GM10847 (cell line): ENCODE results near the gene FBN3.

ENCODE experiments used
- POLR2A ChIP-seq: IDR thresholded peaks from 2 replicates; pipeline ENCODE4 v1.6.1; 2011; ENCODE audit not compliant: insufficient read length; ENCODE audit errors: extremely low read depth

FBN3 gene

DNA sequence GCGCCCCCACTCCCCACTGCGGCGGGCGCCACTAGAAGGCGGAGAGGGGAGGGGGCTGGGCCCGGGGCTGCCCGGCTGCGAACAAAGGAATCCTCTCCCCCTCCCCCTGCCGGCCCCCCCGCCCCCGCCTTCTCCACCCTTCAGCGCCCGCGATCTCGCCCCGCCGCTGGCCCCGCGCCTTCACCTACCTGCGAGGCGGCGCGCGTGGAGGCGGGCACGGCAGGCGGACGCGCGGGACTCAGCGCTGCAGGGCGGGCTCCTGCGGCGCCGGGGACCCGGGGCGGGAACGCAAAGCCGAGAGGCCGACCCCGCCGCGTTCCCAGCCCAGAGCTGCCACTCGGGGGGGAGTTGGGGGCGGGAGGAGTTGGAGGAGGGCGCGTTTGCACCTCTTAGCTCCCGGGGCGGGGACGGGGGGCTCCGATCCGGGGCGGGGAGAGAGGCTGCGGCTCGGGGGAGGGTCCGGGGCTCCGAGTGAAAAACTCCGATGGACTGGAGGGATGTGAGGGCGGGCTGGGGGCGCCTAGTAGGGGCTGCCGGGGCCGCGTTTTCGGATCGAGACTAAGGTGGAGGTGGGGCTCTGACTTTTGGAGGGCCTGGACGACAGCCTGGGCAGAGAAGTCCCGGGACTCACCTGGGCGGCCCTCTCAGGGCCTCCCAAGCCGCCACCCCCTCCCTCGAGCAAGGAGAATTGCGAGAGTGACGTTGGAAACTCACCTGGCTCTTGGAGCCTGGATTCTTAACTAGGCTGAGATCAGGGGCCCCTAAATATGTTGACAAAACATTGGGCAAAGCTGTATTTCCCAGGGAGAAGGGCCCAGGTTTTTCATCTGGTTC lies at the start of gene FBN3:
Gene FBN3, minus strand, starts transcription at position 332 of the 834 bp plus-strand sequence. CDS start 2,112 bp downstream, outside the sequence.
- no peak for TF ChIP-seq POLR2A

DNA sequence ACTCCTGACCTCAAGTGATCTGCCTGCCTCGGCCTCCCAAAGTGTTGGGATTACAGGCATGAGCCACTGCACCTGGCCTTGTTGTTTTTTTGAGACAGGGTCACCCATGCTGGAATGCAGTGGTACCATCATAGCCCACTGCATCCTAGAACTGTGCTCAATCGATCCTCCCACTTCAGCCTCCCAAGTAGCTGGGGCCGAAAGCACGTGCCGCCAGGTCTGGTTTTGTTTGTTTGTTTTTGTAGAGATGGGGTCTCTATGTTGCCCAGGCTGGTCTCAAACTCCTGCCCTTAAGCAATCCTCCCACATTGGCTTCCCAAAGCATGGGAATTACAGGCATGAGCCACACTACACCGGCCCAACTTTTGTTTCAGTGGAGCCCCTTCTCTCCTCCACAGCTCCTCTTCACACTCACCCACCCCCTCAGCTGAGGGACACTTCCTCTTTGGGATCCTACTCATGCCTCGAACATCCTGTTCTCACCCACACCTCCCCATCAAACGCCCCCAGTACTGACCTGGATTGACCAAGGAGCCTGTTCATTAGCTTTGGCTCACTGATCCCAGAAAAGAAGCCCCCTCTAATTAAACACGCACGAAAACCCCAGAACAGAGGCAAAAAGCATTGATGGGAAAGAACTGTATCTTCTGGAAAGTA lies 47.0 kb upstream of the FBN3 start:
- TF ChIP-seq POLR2A: no peak

DNA sequence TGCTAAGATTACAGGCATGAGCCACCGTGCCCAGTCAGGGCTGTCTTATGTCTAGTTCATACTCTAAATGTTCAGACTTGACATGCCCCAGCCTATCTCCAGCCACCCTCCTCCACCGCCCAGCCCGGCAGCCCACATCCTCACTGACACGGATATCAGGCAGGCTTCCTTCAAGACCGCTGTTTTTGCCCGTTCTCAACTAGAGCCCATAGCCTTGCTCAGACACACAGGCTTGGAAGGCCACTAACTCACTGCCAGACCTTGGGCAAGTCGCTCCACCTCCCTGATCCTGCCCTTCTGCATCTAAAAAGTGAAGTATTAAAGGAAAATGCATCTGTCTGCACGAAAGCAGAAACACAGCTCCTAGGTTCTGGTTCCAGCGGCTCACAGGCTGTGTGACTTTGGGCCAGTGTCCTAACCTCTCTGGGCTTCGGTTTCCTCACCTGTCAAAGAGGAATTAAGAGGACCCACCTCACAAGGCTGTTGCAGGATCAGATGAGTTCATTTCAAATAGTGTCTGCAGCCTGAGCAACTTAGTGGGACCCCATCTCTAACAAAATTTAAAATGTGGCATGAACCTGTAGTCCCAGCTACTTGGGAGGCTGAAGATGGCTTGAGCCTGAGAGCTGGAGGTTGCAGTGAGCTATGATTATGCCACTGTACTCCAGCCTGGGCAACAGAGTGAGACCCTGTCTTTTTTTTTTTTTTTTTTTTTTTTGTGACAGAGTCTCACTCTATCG lies 45.3 kb upstream of the FBN3 start:
- TF ChIP-seq POLR2A: no peak

DNA sequence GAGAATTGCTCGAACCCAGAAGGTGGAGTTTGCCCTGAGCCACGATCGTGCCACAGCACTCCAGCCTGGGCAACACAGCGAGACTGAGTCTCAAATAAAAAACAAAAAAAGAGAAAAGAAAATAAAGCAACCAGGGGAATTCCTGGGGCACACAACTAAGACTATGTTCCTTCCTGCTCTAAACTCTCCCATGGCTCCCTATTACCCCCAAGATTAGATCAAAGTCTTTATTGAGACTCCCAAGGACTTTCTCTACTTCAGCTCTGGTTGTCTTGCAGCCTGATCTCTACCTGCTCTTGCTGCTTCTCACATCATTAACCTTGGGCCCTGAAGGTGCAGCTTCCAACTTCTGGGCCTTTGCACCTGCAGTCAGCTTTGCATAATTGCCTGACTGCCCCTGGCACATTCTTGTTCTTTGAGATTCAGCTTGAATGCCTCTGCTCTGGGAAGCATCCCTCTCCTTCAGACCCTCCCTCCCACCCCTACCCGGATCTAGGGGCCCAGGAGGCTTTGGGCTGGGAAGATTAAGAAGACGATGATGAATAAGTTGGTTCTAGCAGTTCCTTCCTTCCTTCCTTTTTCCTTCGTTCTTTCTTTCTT lies 42.9 kb upstream of the FBN3 start:
- TF ChIP-seq POLR2A: no peak

DNA sequence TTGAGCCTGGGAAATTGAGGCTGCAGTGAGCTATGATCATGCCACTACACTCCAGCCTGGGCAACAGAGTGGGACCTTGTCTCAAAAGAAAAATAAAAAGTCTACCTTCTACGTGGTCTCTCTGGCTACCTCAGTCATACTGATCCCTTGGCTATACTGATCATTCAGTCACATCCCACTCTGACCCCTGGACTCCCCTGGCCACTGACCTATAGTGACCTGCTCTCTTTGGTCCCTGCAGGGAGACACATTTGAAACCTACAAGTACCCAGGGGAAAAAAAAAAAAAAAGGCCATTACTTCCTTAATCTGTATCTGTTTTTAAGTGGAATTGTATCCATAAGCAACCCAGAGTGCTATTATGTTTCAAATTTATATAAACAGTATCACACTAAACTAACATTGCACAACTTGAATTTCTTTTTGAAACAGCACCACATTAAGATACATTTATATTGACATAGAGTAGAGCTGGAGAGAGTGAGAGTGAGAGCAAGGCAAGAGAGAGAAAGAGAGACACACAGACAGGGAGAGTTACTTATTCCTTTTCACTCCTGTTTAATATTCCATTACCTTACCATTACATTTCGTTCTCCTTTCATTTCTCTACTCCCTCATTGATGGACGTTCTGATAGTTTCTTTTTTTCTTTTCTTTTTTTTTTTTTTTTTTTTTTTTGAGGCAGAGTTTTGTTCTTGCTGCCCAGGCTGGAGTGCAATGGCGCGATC lies 36.1 kb upstream of the FBN3 start:
- TF ChIP-seq POLR2A: no peak

DNA sequence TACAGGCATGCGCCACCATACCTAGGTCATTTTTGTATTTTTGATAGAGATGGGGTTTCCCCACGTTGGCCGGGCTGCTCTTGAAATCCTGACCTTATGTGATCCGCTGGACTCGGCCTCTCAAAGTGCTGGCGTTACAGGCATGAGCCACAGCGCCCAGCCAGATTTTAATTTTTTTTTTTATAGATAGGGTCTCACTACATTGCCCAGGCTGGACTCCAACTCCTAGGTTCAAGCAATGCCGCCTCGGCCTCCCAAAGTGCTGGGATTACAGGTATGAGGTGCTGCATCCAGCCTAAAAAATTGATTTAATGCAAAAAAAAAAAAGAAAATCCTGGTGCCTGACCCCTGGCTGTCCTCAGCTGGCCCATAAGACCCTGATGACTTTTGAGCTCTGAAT lies 34.9 kb upstream of the FBN3 start:
- no peak for TF ChIP-seq POLR2A

DNA sequence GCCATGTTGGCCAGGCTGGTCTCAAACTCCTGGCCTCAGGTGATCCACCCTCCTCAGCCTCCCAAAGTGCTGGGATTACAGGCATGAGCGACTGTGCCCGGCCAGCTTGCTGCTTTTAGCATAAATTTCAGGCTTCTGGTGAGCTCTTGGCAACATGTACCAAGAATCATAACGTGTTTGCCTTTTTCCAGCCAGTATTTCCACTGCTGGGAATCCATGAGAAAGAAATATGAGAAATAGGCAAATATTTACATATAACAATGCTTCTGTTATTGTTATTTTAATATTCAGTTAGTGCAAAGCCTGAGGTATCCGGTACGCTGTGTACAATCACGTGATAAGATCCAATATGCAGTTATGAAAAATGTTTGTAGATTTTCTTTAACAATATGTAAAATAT lies 30.6 kb upstream of the FBN3 start:
- TF ChIP-seq POLR2A: no peak

DNA sequence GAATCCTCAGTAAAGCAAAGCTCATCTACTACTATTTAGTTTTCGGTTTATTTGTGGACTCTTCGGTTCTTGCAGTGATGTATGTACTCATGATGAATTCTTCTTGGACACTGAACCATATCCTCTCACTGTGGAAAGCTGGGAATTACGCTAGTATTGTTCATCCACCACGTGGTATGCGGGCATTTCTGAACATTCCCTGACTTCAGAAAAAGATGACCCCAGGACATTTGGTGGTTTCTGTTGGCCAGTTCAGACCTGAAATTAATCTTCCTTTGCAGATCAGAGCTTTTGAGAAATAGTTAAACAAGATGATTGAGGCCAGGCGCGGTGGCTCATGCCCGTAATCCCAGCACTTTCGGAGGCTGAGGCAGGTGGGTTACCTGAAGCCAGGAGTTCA lies 25.3 kb upstream of the FBN3 start:
- no peak for TF ChIP-seq POLR2A

DNA sequence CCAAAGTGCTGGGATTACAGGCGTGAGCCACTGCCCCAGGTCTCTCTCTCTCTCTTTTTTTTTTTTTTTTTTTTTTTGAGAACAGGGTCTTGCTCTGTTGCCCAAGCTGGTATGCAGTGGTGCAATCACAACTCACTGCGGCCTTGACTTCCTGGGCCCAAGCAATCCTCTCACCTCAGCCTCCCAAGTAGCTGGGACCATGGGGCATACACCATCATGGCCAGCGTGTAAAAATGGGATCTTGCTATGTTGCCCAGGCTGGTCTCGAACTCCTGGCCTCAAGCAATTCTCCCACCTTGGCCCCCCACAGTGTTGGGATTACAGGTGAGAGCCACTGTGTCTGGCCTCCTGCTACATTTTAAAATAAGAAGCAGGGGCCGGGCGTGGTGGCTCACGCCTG lies 19.1 kb upstream of the FBN3 start:
- TF ChIP-seq POLR2A: no peak

DNA sequence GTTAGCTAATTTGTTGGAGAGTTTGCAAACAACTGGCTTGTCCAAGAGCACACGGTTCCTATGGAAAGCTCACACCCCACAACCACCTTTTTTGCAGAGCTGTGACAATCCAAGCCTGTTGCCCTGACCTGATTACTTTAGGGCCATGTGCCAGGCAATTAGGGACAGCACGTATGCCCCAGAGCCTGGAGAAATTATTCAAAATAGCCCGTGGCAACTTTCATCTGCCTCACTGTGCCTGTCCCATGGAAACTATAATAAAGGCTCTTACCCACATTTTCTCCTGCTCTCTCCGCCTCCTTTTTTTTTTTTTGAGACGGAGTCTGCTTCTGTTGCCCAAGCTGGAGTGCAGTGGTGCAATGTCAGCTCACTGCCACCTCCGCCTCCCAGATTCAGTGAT lies 18.6 kb upstream of the FBN3 start:
- TF ChIP-seq POLR2A: no peak

DNA sequence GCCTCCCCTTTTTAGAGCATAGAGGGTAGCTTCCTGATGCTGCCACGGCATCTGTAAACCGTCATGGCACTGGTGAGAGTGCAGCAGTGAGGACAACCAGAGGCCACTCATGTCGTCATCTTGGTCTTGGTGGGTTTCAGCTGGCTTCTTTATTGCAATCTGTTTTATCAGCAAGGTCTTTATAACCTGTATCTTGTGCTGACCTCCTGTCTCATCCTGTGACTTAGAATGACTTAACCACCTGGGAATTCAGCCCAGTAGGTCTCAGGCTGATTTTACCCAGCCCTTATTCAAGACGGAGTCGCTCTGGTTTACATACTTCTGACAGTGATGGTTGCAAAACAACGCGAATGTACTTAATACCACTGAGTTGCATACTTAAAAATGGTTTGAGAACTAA lies 14.4 kb upstream of the FBN3 start:
- no peak for TF ChIP-seq POLR2A

DNA sequence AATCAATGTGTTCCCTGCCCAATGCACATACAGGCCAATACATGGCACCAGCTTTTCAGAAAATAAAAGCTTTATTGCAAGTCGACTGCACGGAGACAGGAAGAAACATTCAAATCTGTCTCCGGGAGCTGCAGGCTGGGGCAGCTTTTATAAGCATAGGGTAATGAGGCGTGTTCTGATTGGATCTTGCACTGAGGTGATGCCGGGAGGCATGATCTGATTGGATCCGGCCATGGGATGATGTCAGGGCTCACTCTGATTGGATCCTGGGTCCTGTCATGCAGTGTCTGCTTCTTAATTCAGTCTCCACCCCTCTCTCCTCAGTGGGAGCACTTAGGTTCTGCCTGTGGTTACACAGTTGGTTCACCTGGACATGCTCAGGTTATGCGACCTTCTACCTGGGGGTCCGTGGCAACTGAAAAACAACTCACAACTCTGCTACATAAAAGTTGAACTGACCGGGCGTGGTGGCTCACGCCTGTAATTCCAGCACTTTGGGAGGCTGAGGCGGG lies 11.8 kb upstream of the FBN3 start:
- no peak for TF ChIP-seq POLR2A

DNA sequence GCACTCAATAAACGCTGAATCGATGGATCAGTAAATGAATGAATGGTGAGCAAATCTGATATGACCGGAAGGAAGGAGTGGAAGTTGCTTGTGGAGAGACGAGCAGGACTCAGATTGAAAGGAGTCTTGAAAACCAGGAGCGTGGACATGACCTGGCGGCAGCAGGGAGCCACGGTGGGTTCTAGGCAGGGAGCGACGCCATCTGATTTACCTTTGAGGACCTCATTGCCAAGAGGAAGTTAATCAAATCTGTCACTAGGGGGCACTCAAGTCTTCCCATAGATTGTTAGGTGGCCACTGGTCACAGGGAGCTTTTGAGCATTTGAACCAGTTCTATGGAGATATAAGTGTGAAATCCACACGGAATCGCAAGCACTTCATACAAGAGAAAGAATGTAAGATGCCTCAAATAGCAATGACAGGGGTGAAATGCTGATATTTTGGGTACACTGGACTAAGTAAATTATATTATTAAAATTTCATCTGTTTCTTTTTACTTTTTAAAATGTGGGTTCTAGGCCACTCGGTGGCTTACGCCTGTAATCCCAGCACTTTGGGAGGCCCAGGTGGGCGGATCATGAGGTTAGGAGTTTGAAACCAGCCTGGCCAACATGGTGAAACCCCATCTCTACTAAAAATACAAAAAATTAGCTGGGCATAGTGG lies 9.2 kb upstream of the FBN3 start:
- TF ChIP-seq POLR2A: no peak

DNA sequence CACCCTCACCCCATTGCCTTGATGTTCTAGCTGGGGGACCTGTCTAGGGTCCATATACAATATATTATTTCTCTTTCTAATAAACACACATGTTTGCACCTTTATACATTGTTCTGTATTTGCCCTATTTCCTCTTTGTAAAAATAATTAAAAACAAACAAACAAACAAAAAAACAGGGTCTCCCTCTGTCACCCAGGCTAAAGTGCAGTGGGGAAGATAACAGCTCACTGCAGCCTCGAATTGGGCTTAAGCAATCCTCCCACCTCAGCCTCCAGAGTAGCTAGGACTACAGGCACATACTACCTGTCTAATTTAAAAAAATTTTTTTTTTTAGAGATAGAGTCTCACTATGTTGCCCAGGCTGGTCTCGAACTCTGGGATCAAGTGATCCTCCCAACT lies 5.9 kb upstream of the FBN3 start:
- TF ChIP-seq POLR2A: no peak
